K562 (cell line): Measurements from ENCODE around the gene CISTR. TPM values are rescaled to one million over a fixed set of nuclear protein-coding genes. Genes with fewer than 3 reads are reported as not detected.
A peak's percentile ranks its signal among the peaks of the same experiment; 100 is the strongest.

Experiments
- ASH1L ChIP-seq: fragments of 450-650 bp; IDR thresholded peaks from 2 replicates; pipeline ENCODE4 v1.6.1; 2018; ENCODE audit warnings: borderline replicate concordance, mild to moderate bottlenecking, low read depth; ENCODE audit not compliant: partially characterized antibody
- ATF1 ChIP-seq, 2 experiments: fragments of 450-650 bp in 1 of 2; IDR thresholded peaks; 2 replicates each; pipeline ENCODE4 v1.6.1; 2016; ENCODE audit warnings: missing compliant biosample characterization in 1 of 2, missing genetic modification characterization in 1 of 2
- BHLHE40 ChIP-seq: IDR thresholded peaks from 2 replicates; pipeline ENCODE4 v1.6.1; 2011; ENCODE audit warnings: low read length, improper control_type of control experiment
- CEBPB ChIP-seq: fragments of 450-650 bp; IDR thresholded peaks from 2 replicates; pipeline ENCODE4 v1.6.1; 2016; ENCODE audit warnings: missing genetic modification characterization, missing compliant biosample characterization
- HDAC8 ChIP-seq: fragments of 450-650 bp; IDR thresholded peaks from 2 replicates; pipeline ENCODE4 v1.6.1; 2016; ENCODE audit warnings: mild to moderate bottlenecking, missing genetic modification characterization, moderate library complexity, missing compliant biosample characterization
- IRF1 ChIP-seq: sonication (generic); formaldehyde crosslinking; IDR thresholded peaks from 2 replicates; pipeline ENCODE4 v1.8.0; 2022; ENCODE audit warnings: missing genetic modification reagents, mild to moderate bottlenecking, borderline replicate concordance
- MNT ChIP-seq, 2 experiments: fragments of 450-650 bp; conservative IDR thresholded peaks; 2 replicates each; pipeline ENCODE4 v1.6.1; 2017; ENCODE audit warnings: mild to moderate bottlenecking in 2 of 2, moderate library complexity in 2 of 2
- MTA3 ChIP-seq: fragments of 450-650 bp; formaldehyde crosslinking; IDR thresholded peaks from 2 replicates; pipeline ENCODE4 v1.6.1; 2017; ENCODE audit warnings: mild to moderate bottlenecking, borderline replicate concordance
- PML ChIP-seq: IDR thresholded peaks from 2 replicates; pipeline ENCODE4 v1.6.1; 2012; ENCODE audit warnings: low read length, inconsistent platforms
- PRMT5 ChIP-seq: sonication (generic); formaldehyde crosslinking; IDR thresholded peaks from 2 replicates; pipeline ENCODE4 v1.5.0; 2020; ENCODE audit warnings: missing genetic modification reagents
- RBM25 ChIP-seq: fragments of 200-400 bp; formaldehyde crosslinking; IDR thresholded peaks from 2 replicates; pipeline ENCODE4 v1.6.1; 2018; ENCODE audit warnings: low read length, low read depth, moderate library complexity; ENCODE audit not compliant: severe bottlenecking
- SREBF1 ChIP-seq: fragments of 150-350 bp; IDR thresholded peaks from 2 replicates; pipeline ENCODE4 v1.6.1; 2014; ENCODE audit warnings: antibody characterized with exemption, low read depth, low read length, borderline replicate concordance
- TEAD2 ChIP-seq: fragments of 450-650 bp; IDR thresholded peaks from 2 replicates; pipeline ENCODE4 v1.6.1; 2016; ENCODE audit warnings: missing genetic modification characterization, control low read depth, missing compliant biosample characterization
- VEZF1 ChIP-seq: fragments of 200-800 bp; sonication (Bioruptor generic); IDR thresholded peaks from 2 replicates; pipeline ENCODE4 v1.6.1; 2017; ENCODE audit warnings: missing genetic modification characterization, missing compliant biosample characterization
- ZC3H4 ChIP-seq: sonication (generic); formaldehyde crosslinking; IDR thresholded peaks from 2 replicates; pipeline ENCODE4 v1.9.0; 2021; ENCODE audit warnings: missing genetic modification reagents, borderline replicate concordance
- ZFP1 ChIP-seq: fragments of 450-650 bp; formaldehyde crosslinking; IDR thresholded peaks from 2 replicates; pipeline ENCODE4 v1.4.0; 2020; ENCODE audit warnings: mild to moderate bottlenecking, mixed read lengths
- ZNF143 ChIP-seq: sonication (generic); formaldehyde crosslinking; IDR thresholded peaks from 2 replicates; pipeline ENCODE4 v1.9.0; 2022; ENCODE audit warnings: mild to moderate bottlenecking, missing genetic modification reagents
- ZNF175 ChIP-seq: fragments of 200-800 bp; sonication (Bioruptor generic); IDR thresholded peaks from 2 replicates; pipeline ENCODE4 v1.6.1; 2016; ENCODE audit warnings: low read depth, mild to moderate bottlenecking, missing genetic modification characterization, missing compliant biosample characterization
- ZNF696 ChIP-seq: fragments of 250-450 bp; sonication (Bioruptor Pico); conservative IDR thresholded peaks from 2 replicates; pipeline ENCODE4 v1.4.0; 2020; ENCODE audit warnings: mild to moderate bottlenecking, moderate library complexity
- ZZZ3 ChIP-seq: fragments of 450-650 bp; IDR thresholded peaks from 2 replicates; pipeline ENCODE4 v1.6.1; 2016; ENCODE audit warnings: antibody characterized with exemption, mild to moderate bottlenecking, moderate library complexity
- polyA plus RNA-seq, 8 experiments: library from polyadenylated mRNA; depleted of rRNA in 4 of 8; stranded (reverse) in 5 of 8; unstranded in 3 of 8; fragments of >200 nt; fragmentation: Nextera tagmentation in 2 of 8; fragmentation: Illumina TruSeq in 1 of 8; extraction: Ambion mirVana in 2 of 8; extraction: Trizol in 1 of 8; gene quantifications; 2 replicates each; pipeline versions ENCODE4 v1.2.1 to v1.2.3, GENCODE V29; 2011 to 2014; ENCODE audit warnings: inconsistent platforms in 1 of 8, missing spikeins in 1 of 8
- total RNA-seq, 7 experiments: library from RNA; depleted of rRNA in 6 of 7; stranded (reverse); fragments of >200 nt in 6 of 7; fragmentation: Illumina TruSeq in 2 of 7; extraction: Trizol in 2 of 7; gene quantifications; 2 replicates each; pipeline versions ENCODE4 v1.2.1 to v1.2.3, GENCODE V29; 2011 to 2021; ENCODE audit warnings: low replicate concordance in 1 of 7
- TF ChIP-seq, protein P1 (sequence below): conservative IDR thresholded peaks from 2 replicates; pipeline ENCODE4 v1.6.1; 2011; ENCODE audit warnings: low read depth, mild to moderate bottlenecking, low read length; ENCODE audit not compliant: control insufficient read depth

CISTR gene
- total and polyA plus RNA-seq, 9 of the 15 experiments (the other 6 are each of a cell fraction or from before 2014, with no cell fraction given): not detected

- TF ChIP-seq HDAC8 (tag) (no peak), CEBPB (peak; percentile 67), ZNF696 (CRISPR knock-in tag) (no peak), TEAD2 (tag) (peak; percentile 71; the same call in 1 of the 2 replicates), BHLHE40 (peak; percentile 60), VEZF1 (CRISPR knock-in tag) (peak; percentile 96), ASH1L (peak; percentile 81), ZZZ3 (no peak), ZNF143 (CRISPR knock-in tag) (peak; percentile 99), MNT (conservative IDR thresholded peaks at IDR 0.05) (peak; percentile 91 to 97), SREBF1 (0 out of 2 replicates have a peak, but pooled peaks have one; percentile 62), ZNF175 (peak; percentile 95), PML (peak; percentile 55; the same call in 1 of the 2 replicates), ATF1 (CRISPR knock-in tag; IDR thresholded peaks at IDR 0.05) (0 out of 2 replicates have a peak, but pooled peaks have one; percentile 11), ATF1 (tag; IDR thresholded peaks at IDR 0.05) (peak; percentile 99), MTA3 (peak; percentile 43; the same call in 1 of the 2 replicates), ZC3H4 (CRISPR knock-in tag) (no peak), ZFP1 (CRISPR knock-in tag) (no peak), PRMT5 (CRISPR knock-in tag) (no peak), IRF1 (CRISPR knock-in tag) (no peak), RBM25 (no peak)
- TF ChIP-seq, protein P1, sequence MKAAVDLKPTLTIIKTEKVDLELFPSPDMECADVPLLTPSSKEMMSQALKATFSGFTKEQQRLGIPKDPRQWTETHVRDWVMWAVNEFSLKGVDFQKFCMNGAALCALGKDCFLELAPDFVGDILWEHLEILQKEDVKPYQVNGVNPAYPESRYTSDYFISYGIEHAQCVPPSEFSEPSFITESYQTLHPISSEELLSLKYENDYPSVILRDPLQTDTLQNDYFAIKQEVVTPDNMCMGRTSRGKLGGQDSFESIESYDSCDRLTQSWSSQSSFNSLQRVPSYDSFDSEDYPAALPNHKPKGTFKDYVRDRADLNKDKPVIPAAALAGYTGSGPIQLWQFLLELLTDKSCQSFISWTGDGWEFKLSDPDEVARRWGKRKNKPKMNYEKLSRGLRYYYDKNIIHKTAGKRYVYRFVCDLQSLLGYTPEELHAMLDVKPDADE: peak; percentile 100
Observed at GRCh38 chr12:53727310-53728041, 24.3 kb downstream of the CISTR start, which contains the start of gene CALCOCO1 (continued).
